Measurements from ENCODE around the gene SEC61A2.

SEC61A2 gene

GRCh38 chr10:12098966-12099365, 30.5 kb upstream of the SEC61A2 start:
- H3K27me3 ChIP-seq (replicated peaks; ENCODE audit: insufficient read depth, low read length), result no peaks in the 10 kb centered on the region
- H3K4me2 ChIP-seq (ENCODE audit: low read depth, low read length), result no peak overlapping the region
- no peaks in the 10 kb centered on the region for H3F3A ChIP-seq (ENCODE audit: insufficient read depth, low read length)
- H3K36me3 ChIP-seq (replicated peaks; ENCODE audit: insufficient read depth, low read length), result no peaks in the 10 kb centered on the region
- H3K4me1 ChIP-seq (ENCODE audit: low read length), result no peaks in the 10 kb centered on the region
- no peak overlapping the region for H3K4me3 ChIP-seq (ENCODE audit: low read length)
- no peaks in the 10 kb centered on the region for H3K79me2 ChIP-seq (ENCODE audit: low read length)
- H2AFZ ChIP-seq (ENCODE audit: low read length), result no peak overlapping the region
- no peak overlapping the region for H3K27ac ChIP-seq (ENCODE audit: low read length)
- H3K9me2 ChIP-seq (replicated peaks; ENCODE audit: insufficient read depth, low read length), result no peaks in the 10 kb centered on the region
- no peaks in the 10 kb centered on the region for H3K9me3 ChIP-seq (replicated peaks; ENCODE audit: insufficient read depth, low read length)
- H3K9ac ChIP-seq (ENCODE audit: low read length), result no peak overlapping the region
- no peaks in the 10 kb centered on the region for H4K20me1 ChIP-seq (ENCODE audit: insufficient read depth, low read length)
- no peak for DNase-seq
- no peak for TF ChIP-seq EZH2phosphoT487 (IDR thresholded peaks at IDR 0.05; ENCODE audit: low read length)
- TF ChIP-seq, protein P1, sequence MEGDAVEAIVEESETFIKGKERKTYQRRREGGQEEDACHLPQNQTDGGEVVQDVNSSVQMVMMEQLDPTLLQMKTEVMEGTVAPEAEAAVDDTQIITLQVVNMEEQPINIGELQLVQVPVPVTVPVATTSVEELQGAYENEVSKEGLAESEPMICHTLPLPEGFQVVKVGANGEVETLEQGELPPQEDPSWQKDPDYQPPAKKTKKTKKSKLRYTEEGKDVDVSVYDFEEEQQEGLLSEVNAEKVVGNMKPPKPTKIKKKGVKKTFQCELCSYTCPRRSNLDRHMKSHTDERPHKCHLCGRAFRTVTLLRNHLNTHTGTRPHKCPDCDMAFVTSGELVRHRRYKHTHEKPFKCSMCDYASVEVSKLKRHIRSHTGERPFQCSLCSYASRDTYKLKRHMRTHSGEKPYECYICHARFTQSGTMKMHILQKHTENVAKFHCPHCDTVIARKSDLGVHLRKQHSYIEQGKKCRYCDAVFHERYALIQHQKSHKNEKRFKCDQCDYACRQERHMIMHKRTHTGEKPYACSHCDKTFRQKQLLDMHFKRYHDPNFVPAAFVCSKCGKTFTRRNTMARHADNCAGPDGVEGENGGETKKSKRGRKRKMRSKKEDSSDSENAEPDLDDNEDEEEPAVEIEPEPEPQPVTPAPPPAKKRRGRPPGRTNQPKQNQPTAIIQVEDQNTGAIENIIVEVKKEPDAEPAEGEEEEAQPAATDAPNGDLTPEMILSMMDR (IDR thresholded peaks at IDR 0.05; ENCODE audit: low read length), result no peak
- no peak for TF ChIP-seq EZH2 (optimal IDR thresholded peaks at IDR 0.05; ENCODE audit: low read depth, low read length)

DNA sequence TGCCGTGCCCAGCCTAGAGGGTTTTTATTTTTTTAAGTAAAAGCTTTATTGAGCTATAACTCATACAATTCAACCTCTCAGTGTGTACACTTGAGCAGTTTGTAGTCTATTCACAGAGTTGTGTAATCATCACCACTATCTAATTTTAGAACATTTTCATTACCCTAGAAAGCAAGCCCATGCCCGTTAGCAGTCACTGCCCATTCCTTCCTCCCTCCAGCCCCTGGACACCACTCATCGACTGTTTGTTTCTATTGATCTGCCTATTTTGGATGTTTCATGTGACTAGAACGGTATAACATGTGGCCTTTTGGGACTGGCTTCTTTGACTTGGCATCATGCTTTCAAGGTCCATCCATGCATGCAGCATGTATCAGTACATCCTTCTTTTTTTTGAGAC, 25.7 kb upstream of the SEC61A2 start:
- Histone ChIP-seq H3K27ac (ENCODE audit: low read length) (no peak overlapping the region), H3F3A (ENCODE audit: insufficient read depth, low read length) (no peaks in the 10 kb centered on the region), H3K4me1 (ENCODE audit: low read length) (no peaks in the 10 kb centered on the region), H3K27me3 (replicated peaks; ENCODE audit: insufficient read depth, low read length) (no peaks in the 10 kb centered on the region), H2AFZ (ENCODE audit: low read length) (no peak overlapping the region), H3K9me2 (replicated peaks; ENCODE audit: insufficient read depth, low read length) (no peaks in the 10 kb centered on the region), H3K4me2 (ENCODE audit: low read depth, low read length) (no peak overlapping the region), H4K20me1 (ENCODE audit: insufficient read depth, low read length) (no peaks in the 10 kb centered on the region), H3K4me3 (ENCODE audit: low read length) (no peak overlapping the region), H3K9ac (ENCODE audit: low read length) (no peak overlapping the region), H3K79me2 (ENCODE audit: low read length) (no peaks in the 10 kb centered on the region), H3K36me3 (replicated peaks; ENCODE audit: insufficient read depth, low read length) (no peaks in the 10 kb centered on the region), H3K9me3 (replicated peaks; ENCODE audit: insufficient read depth, low read length) (no peaks in the 10 kb centered on the region)
- DNase-seq, result no peak
- TF ChIP-seq EZH2phosphoT487 (IDR thresholded peaks at IDR 0.05; ENCODE audit: low read length) (no peak), EZH2 (optimal IDR thresholded peaks at IDR 0.05; ENCODE audit: low read depth, low read length) (no peak)
- TF ChIP-seq, protein P1 (IDR thresholded peaks at IDR 0.05; ENCODE audit: low read length), result no peak

DNA sequence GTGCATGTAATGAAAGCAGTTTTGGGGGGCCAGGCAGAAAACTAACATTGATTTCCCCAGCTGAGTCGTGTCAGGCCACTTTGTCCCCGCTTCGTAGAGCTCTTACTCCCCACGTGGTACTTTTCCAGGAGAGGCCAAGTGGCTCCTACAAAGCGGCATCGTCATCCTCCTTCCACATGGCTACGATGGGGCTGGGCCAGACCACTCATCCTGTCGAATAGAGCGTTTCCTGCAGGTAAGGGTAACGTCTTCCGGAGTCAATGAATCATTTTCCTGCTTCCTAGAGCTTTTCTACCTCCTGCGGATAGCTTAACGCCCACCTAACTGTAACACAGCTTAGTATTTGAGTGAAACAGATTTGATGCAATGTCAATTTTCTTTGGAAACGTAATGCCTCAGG, 21.7 kb upstream of the SEC61A2 start:
- TF ChIP-seq, protein P1 (IDR thresholded peaks at IDR 0.05; ENCODE audit: low read length), result no peak
- TF ChIP-seq EZH2phosphoT487 (IDR thresholded peaks at IDR 0.05; ENCODE audit: low read length), result no peak
- no peaks in the 10 kb centered on the region for H3K27me3 ChIP-seq (replicated peaks; ENCODE audit: insufficient read depth, low read length)
- H3K4me2 ChIP-seq (ENCODE audit: low read depth, low read length), result no peak overlapping the region

More for the DNA sequence above, 21.7 kb upstream of the SEC61A2 start:
- H3K79me2 ChIP-seq (ENCODE audit: low read length), result no peaks in the 10 kb centered on the region
- H4K20me1 ChIP-seq (ENCODE audit: insufficient read depth, low read length), result no peaks in the 10 kb centered on the region
- no peak overlapping the region for H3K9ac ChIP-seq (ENCODE audit: low read length)
- no peaks in the 10 kb centered on the region for H3K36me3 ChIP-seq (replicated peaks; ENCODE audit: insufficient read depth, low read length)
- H3K4me1 ChIP-seq (ENCODE audit: low read length), result no peaks in the 10 kb centered on the region
- DNase-seq, result no peak
- no peak overlapping the region for H3K27ac ChIP-seq (ENCODE audit: low read length)
- no peaks in the 10 kb centered on the region for H3F3A ChIP-seq (ENCODE audit: insufficient read depth, low read length)
- no peaks in the 10 kb centered on the region for H3K9me2 ChIP-seq (replicated peaks; ENCODE audit: insufficient read depth, low read length)
- H2AFZ ChIP-seq (ENCODE audit: low read length), result no peak overlapping the region
- no peaks in the 10 kb centered on the region for H3K9me3 ChIP-seq (replicated peaks; ENCODE audit: insufficient read depth, low read length)
- H3K4me3 ChIP-seq (ENCODE audit: low read length), result no peak overlapping the region

Data from MM.1S (cell line).